D341Med (cell line): ENCODE data around the gene TEX13B.

Source experiments
- DNase-seq: peaks from one replicate; pipeline ENCODE4 v3.0.0; 2012; ENCODE audit warnings: low spot score

Gene TEX13B

GRCh38 chrX:107935664-107936433 is 46.3 kb downstream of the TEX13B start:
- no peak for DNase-seq

GRCh38 chrX:107935200-107935599 is 47.0 kb downstream of the TEX13B start:
- DNase-seq: no peak

- DNase-seq: no peak
Observed at GRCh38 chrX:107934262-107934661, 47.9 kb downstream of the TEX13B start.
